Measurements from ENCODE around the gene ZNF335.
"Not testable (repeated sequence)": the region's sequence is repeated elsewhere in the genome, so short reads cannot be mapped to it uniquely, and the experiment has no call there.

ZNF335 gene

DNA sequence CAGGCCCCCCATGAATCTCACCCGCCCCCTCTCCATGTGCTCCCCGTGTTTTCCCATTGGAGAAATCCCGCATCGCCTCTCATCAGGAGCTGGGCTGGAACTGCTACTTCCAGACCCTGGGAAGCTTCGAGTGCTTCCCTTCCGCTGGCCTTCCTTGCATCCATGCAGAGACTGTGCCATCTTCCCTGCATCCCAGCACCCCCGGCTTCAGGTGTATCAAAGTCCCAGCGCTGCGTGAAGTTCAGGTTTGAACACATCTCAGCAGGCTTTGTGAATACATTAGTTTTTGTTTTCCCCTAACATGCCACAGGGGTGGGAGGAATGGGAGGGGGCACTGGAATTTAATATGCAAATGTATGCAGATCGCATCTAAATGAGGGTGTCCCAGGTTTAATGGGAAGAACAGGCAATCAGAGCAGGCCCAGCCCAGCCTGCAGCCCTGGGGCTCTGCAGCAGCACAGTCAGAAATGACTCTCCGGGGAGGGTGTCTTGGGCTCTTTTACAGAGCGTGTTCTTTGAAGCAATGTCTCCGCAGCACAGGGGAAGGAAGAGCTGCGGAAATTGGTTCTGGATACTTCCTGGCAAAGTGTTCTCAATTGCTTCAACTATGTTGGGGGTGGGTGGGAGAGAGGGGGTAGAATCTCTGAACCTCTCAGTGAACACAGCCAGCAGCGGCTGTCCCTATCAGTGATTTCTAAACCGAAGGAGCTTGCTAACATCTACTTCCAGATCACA is 28.4 kb upstream of the ZNF335 start:
- no peak for DNase-seq (ENCODE audit: low spot score)

DNA sequence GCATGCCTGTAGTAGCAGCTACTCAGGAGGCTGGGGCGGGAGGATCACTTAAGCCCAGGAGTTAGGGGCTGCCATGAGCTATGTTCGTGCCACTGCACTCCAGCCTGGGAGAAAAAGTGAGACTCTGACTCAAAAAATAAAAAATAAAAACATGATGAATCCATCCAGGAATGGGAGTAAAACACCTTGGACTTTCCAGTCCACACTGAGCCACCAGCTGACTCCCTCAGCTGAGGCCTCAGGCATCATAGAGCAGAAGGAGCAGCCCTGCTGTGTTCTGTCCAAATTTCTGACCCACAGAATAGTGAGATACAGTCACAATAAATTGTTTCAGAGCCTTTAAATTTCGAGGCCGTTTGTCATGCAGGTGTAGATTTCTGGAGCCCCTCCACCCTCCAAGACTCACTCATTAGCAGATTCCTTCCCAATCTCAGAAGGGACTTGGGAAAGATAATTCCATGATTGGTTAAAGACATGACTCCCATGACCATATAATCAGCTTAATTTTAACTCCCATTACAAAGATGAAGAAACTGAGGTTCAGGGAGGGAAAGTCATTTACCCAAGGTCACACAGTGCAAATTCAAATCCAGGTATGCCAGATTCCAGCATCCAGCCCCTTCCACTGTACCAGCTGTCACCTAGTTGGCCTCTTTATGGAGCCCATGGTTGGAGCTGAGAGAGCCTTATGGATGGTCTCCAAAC is 27.7 kb upstream of the ZNF335 start:
- no peak for DNase-seq (ENCODE audit: low spot score)

DNA sequence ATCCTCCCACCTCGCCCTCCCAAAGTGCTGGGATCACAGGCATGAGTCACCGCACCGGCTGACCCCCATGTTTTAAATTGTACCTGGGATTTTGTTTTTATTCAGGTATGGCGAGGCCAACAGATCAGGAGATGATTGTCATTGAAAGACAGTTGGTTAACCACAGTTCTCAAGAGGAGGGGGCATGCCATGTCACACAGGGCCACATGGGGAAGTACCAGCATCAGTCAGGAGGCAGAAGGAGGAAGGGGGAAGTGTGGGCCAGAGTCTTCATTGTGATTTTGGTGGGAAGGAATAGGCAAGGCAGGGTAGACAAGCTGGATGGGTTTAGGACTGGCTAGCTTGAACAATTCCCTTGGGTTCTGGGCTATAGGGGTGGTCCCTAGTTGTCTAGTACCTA is 26.8 kb upstream of the ZNF335 start:
- DNase-seq (ENCODE audit: low spot score) = no peak

DNA sequence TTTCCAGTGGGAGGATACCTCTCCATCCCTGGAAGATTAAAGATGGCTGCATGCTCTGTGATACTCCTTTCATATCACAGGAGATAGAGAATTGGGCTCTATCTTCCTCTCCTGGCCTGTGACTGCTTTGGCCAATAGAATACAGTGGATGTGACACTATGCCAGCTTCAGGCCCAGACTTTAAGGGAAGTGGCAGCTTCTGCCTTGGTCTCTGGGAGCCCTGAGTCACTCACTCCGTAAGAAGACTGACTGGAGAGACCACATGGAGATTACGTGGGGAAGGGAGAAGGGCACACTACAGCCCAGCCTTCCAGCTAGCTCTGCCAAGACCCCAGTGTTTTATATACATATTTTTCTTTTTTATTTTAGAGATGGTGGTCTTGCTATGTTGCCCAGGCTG is 26.3 kb upstream of the ZNF335 start:
- DNase-seq (ENCODE audit: low spot score) = no peak

DNA sequence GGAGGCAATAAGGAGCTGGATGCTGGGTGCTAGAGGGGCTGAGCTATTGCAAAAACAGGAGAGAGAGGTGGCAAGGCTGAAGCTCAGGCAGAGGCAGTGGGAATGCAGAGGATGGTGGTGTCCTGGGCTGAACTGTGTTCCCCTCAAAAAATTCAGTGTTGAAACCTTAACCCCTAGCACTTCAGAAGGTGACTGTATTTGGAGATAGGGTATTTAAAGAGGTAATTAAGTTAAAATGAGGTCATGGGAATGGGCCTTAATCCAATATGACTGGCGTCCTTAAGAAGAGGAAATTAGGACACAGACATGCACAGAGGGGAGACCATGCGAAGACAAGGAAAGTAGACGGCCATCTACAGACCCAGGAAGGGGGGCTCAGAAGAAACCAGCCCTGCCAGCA is 25.2 kb upstream of the ZNF335 start:
- no peak for DNase-seq (ENCODE audit: low spot score)

DNA sequence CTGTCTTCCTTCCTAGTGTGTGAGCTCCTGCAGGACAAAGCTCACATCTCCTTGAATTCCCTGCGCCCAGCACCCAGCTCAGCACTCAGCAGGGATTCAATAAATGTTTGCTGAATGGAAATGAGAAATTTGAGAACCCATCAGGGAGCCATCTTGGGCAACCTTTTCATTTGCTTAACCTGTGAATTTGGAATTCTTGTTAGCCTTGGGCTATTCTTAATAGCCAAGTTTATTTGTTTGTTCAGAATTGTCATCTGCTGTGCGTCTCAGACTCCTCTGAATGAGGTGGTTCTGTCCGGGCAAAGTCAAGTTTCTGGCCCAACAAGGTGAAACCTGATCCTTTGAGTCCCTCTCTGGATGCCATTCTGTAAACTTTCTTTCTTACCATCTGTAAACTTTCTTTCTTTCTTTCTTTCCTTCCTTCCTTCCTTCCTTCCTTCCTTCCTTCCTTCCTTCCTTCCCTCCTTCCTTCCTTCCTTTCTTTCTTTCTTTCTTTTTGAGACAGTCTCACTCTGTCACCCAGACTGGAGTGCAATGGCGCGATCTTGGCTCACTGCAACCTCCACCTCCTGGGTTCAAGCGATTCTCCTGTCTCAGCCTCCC is 23.6 kb upstream of the ZNF335 start:
- not testable (repeated sequence) for DNase-seq (ENCODE audit: low spot score)

DNA sequence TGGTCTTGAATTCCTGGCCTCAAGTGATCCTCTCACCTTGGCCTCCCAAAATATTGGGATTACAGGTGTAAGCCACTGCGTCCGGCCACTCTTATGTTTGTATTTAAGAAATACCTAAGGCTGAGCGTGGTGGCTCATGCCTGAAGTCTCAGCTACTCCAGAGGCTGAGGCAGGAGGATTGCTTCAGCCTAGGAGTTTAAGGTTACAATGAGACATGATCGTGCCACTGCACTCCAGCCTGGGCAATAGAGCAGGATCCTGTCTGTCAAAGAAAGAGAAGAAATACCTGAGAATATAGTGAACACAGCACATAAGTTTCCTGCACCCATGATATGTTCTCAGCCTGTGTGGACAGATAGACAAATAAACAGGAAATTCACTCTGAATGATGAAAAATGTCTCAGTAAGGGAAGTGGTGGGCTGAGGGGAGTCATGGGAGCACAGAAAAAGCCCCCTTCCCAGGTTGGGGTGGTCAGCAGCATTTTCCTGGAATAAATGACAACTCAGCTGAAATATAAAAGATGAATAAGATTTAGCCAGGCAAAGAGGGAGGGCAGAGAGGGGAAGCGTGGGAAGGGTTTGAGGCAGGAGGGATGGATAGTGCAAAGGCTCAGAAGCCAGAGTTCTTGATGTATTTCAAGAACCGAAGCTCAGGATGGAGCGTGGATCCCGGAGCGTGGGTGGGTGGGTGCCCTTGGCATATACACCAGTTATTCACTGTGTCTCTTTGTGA is 22.9 kb upstream of the ZNF335 start:
- DNase-seq (ENCODE audit: low spot score) = no peak

DNA sequence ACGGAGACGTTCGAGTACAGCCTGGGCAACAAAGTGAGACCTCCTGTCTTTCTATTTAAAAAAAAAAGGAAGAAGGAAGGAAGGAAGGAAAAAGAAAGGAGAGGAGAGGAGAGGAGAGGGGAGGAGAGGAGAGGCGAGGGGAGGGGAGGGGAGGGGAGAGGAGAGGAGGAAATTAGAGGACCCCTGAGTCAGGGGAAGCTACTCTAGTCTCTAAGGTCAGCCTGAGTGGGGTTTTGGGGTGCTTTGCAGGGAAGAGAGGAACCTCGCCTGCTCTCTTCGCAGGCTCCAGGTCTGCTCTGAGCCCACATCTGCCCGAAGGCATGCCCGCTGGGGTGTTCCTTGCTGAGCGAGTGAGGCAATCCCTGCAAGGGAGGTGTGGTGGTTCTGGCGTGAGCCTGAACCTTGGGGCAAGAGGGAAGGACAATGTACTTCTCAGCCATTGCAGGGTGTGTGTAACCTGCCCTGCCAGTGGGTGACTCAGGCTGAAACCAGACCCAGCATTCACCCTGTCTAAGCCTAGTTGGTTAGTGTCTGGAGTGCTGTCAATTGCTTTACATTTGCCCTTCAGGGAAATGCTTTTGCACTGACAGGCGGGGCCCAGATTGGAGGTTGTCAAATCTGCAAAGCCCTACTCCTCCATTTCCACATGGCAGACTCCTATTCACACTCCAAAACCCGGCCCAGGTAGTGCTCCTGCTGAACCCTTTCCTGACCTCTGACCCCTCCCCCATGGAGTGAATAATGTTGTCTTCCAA is 21.4 kb upstream of the ZNF335 start:
- DNase-seq (ENCODE audit: low spot score) = no peak

DNA sequence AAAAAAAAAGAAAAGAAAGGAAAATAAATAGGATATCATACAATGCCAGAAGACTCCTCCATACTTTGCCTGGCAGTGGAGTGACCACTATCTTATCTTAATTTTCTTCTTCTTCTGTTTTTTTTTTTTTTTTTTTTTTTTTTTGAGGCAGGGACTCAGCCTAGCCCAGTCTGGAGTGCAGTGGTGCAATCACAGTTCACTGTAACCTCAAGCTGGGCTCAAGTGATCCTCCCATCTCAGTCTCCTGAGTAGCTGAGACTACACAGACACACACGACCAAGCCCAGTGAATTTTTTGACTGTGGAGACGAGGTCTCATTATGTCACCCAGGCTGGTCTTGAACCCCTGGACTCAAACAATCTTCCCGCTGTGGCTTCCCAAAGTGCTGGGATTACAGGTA is 19.6 kb upstream of the ZNF335 start:
- DNase-seq (ENCODE audit: low spot score) = no peak

DNA sequence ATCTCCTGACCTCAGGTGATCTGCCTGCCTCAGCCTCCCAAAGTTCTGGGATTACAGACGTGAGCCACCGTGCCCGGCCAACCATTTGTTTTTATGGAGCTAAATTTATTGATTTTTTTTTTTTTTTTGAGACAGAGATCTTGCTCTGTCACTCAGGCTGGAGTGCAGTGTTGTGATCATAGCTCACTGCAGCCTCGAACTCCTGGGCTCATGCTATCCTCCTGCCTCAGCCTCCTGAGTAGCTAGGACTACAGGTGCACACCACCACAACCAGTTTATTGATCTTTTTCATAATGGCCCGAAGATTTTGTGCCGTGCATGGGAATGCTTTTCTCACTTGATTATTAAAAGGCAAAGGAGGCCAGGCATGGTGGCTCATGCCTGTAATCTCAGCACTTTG is 16.8 kb upstream of the ZNF335 start:
- not testable (repeated sequence) for DNase-seq (ENCODE audit: low spot score)

DNA sequence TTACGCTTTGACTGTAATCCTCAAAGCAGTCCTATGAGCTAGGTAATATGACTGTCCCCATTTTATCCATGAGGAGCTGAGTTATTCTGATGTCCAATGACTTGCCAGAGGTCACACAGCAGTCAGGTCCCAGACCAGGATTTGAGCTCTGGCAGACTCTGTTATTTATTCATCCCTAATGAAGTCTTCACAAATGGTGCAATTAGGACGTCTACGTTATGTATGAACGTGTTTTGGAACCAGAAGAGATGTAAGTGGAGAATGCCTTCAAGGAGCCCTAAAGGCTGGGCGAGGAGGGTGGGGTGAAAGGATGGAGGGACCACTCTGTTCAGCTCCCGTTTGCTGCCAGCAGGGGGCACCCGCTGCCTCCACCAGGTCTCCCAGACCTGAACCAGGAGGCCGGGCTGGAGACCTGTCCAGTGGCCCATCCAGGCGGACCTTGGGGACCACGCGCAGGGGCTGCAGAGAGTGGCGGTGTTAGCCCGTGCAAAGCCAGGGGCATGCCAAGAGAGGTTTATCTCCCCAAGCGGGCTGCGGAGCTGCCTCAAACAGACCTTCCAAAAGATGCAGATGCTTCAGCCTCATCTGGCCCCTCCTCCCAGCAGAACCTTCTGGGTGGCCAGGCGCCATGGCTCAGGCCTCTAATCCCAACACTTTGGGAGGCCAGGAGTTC is 15.2 kb upstream of the ZNF335 start:
- DNase-seq (ENCODE audit: low spot score) = peak; percentile 79

DNA sequence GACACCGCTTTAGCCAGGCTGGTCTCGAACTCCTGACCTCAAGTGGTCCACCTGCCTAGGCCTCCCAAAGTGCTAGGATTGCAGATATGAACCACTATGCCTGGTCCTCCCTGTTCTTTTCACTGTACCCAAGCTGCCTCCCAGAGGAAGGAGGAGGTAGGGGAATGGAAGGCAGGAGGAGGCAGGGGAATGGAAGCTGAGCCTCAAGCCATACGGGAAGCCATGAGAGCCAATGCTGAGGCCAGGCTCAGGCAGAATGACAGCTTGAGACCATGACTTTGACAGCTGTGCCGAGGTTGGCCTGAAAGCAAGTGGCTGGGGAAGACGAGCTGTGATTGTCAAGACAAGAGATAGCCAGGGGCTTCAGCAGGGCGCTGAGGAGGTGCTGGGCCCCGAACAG is 13.6 kb upstream of the ZNF335 start:
- DNase-seq (ENCODE audit: low spot score) = no peak

DNA sequence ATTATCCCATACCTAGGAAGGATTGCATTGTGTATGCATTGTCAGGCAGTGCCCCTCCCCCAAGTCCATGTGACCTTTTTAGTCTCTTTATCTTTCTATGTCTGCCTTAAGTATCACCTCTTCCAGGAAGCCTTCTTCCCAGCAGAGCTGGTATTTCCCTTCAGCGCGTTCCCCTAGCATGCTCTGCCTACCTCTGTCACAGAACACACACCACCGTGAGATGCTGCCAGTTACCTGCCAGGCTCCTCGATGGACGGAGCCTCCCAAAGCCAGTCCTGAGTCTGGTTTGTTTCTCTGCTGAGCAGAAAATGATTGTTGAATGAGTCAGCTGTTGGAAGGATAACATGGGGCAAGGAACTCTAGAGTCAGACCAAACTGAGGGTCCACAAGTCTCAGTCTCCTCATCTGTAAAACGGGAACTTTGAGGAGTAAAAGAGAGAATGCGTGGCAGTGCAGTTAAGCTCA is 11.3 kb upstream of the ZNF335 start:
- DNase-seq (ENCODE audit: low spot score) = no peak

DNA sequence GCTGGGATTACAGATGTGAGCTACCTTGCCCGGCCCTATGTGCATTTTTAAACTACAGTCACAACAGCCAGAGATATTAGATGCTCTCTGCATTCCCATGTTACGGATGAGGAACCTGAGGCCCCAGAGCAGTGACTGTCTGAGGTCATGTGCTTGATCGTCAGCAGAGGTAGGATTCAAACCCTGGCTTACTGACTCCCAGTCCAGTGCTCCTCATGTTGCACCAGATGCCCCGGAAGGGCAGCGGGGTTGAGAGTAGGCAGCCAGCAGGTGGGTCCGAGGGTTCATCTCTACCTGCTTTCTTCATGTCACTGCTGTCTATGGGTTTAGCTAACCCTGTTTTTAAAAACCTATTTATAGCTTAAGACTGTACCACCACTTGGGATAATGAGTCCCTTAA is 9.3 kb upstream of the ZNF335 start:
- DNase-seq (ENCODE audit: low spot score) = no peak

DNA sequence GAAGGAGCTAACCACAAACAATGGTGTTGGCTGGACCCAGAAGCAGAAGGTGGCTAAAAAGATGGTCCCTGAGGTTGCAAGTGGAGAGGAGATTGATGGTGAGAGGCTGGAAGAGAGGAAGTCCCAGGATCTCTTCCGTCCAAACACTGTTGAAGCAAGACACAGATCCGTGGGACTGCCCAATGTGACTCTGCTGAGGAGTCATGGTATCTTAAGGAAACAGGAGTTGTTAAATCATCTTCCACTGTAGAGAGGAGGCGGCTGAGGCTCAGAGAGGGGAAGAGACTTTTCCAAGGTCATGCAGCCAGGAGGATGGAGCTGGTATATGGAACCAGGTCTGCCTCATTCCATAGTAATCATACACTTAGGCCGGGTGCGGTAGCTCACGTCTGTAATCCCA is 4.1 kb upstream of the ZNF335 start:
- no peak for DNase-seq (ENCODE audit: low spot score)

DNA sequence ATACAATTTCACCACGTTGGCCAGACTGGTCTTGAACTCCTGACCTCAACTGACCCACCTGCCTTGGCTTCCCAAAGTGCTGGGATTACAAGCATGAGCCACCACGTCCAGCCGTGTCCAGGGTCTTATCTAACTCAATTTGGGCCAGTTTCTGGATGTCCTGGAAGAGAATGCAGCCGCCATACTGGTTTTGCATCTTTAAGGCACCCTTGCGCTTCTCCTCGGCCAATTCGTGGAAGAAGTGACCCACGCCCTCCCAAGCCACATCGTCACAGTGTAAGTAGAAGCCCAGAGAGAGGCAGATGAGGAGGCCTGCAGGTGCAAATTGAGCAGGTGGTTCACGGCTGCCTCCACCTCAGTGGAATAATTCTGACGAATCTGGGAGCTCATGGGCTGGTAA is 3.7 kb upstream of the ZNF335 start:
- DNase-seq (ENCODE audit: low spot score) = no peak

DNA sequence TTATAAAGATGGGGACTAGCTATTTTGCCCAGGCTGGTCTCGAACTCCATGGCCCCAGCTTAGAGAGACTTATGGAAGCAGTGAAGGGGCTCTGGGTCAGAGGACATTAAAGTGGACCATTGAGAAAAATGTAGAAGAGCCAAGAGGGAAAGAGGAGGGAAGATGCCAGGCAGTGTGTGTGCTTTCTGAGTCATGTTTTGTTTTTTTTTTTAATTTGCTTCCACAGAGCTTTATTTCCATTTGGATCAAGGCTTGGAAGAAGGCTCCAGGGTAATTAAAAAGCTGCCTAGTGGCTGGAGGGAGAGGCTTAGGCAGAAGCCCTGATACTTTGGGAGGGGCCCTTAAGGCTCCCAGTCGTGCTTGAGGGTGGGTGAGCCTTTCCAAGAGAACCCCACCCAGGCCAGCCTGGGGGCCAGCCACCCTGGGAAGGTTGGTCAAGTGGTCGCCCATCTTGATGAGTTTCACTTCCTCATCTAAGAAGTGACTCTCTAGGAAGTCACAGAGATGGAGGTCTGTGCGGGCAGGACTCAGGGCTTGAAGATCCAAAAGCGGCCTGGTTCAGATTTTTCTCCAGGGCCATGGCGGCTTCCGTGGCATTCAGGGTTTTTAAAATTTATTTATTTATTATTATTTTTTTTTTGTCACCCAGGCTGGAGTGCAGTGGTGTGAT is 3.0 kb upstream of the ZNF335 start:
- DNase-seq (ENCODE audit: low spot score) = no peak

DNA sequence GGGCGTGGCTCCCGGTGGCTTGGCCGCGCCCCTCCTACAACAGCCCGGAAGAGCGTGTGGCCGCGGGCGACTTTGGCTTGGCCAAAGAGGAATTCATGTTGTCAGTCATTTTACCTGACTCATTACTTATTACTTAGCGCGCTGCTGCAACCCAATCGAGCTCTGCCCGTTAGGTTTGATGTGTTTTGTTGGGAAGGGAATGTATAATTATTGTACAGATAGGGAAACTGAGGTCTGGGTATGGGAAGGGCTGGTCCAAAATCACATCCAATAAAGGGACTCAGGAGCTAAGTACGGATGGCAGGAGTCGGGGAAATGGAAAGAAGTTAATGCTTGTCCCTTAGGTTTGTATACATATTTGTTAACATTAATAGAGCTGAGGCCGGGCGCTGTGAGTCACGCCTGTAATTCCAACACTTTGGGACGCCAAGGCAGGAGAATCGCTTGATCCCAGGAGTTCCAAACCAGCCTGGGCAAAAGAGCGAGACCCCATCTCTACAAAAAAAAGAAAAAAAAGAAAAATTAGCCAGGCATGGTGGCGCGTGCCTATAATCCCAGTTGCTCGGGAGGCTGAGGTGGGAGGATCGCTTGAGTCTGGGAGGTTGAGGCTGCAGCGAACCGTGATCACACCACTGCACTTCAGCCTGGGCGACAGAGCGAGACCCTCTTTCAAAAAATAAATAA is 639 bp upstream of the ZNF335 start:
- peak; percentile 99 for DNase-seq (ENCODE audit: low spot score)

DNA sequence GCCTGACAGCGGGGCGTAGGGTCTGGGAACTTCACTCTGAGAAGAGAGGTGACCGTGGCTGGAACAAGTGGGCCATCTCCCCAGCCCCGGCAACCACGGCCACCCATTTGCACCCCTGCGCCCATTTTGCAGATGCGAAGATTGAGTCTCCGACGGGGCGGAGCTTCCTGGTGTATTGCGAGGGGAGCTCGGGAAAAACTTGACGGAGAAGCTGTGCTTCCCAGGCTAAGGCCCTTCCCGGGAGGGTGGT is 653 bp downstream of the ZNF335 start:
- no peak for DNase-seq (ENCODE audit: low spot score)

DNA sequence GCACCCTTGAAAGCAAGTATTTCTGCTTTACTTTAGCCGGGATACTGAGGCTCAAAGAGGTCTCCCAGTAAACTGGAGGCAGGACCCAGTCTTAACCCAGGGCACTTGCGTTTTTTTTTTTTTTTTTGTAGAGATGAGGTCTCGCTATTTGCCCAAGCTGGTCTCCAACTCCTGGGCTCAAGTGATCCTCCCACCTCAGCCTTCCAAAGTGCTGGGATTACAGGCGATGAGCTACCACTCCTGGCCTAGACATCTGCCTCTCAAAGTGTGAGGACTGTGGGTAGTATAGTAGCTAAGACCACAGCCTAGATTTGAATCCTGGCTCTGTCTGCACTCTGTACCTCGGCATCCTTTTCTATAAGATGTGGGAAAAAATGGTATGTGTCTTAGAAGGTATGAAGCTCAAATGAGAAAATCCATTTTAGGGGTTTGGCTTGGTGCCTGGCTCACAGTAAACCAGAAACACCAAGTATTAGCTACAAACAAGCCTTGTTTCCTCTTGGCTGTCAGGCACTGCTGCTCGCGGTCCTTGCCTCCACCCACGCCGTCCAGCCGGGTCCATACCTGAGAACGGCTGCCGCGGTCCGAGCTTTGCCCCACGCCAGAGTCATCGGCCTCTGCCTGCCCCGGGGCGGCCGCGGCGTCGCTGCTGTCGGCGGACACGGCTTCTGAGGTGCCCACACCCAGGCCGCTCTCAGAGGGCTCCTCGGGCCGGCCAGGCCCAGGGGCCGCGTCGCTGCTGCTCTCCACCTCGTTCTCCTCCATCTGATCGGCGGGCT is 1.2 kb downstream of the ZNF335 start:
- peak; percentile 52 for DNase-seq (ENCODE audit: low spot score)
